ENCODE measurements around the gene THTPA.

THTPA gene

DNA sequence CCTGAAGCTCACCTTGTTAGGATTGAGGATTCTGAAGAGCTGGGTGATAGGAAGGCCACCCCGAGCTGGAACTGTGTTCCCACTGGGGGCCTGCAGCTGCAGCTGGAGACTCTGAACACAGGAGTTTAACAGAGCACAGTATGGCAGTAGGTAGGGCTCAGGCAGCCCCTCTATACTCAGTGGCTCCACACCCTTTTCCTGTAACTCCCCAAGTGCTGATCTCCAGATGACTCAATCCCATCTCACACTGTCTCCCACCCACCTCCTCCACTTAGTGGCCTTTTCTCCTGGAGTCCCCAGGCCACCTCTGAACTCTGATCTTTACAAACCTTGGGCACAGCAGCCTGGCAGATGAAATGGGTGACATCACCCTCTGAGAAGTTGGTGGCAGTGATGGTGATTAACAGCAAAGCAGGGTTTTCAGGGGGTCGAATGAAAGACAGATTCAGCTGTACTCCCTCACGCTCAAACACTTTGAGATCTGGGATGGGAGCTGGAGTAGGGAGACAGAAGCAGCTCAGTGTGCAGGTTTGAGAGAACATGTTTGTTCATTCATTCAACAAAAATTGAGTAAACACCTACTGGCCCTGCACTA is 4.0 kb downstream of the THTPA start:
- Mint-ChIP-seq H3K27me3 (no peaks in the 10 kb centered on the region), H3K4me3 (no peak overlapping the region), H3K27ac (ENCODE audit: low read depth) (no peak overlapping the region), H3K9me3 (no peaks in the 10 kb centered on the region), H3K4me1 (peaks cover 49% of the 10 kb centered on the region), H3K36me3 (ENCODE audit: insufficient read depth) (peaks cover 29% of the 10 kb centered on the region)
- DNase-seq (ENCODE audit: low spot score in 2 of 2) (no peak), ATAC-seq (replicated peaks; ENCODE audit: extremely low read depth, poor library complexity, severe bottlenecking) (no peak)

DNA sequence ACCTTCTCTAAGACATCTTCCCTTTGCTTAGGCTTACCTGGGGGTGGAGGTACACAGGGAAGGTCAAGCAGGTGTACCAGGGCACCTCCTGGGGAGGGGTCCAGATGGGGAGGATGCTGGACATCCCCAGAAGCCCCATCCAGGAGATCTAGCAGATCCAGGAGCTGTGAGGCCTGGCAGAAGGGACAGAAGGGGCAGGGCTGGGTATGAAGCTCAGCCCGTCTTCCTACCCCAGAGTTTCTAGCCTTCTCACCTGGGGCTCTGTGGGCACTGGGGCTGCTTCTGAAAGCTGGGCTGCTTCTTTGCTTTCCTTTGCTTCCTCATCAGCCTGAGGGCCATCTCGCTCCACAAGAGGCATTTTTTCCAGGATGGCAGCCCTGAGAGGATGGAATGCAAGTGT is 5.2 kb downstream of the THTPA start:
- Mint-ChIP-seq H3K4me3 (no peak overlapping the region), H3K36me3 (ENCODE audit: insufficient read depth) (peaks cover 23% of the 10 kb centered on the region)

DNA sequence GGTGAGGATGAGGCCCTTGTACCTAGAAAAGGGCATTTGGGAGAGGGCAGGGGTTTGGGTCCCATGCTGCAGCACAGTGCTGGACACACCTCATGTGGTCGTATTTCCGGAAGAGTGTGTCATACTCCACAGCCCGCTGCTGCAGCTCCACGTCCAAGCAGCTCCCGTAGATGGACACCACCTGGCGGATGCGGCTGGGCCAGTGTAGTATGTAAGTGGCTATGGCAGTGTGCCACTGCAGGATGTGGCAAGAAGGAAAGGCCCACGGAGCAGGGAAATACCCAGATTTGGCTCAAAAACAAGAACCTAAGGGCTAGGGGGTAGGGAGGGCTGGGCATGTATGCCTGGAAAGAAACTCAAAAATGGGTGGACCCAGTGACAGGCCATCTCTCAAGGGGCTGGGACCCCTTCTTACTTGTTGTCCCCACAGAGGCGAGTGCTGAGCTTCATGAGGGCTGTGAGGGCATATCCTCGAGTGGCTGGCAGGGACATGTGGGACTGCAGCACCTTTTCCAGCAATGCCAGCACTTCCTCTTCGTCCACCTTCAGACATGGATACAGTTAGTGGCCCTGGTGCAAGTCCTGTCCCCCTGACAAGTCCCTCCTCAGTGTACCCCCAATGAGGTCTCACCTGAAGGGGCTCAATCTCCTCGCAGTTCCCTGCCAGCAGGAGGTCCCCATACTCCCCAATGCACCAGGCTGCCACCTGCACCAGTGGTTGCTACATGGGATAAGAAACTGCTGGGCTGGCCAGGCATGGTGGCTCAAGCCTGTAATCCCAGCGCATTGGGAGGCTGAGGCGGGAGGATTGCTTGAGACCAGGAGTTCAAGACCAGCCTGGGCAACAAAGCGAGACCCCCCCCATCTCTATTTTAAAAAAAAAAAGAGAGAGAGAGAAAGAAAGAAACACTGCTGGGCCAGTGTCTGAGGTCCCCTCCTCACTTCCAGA is 6.1 kb downstream of the THTPA start:
- Mint-ChIP-seq H3K4me3 (no peak overlapping the region), H3K36me3 (ENCODE audit: insufficient read depth) (peaks cover 24% of the 10 kb centered on the region)

More for the DNA sequence above, 5.2 kb downstream of the THTPA start:
- ATAC-seq (replicated peaks; ENCODE audit: extremely low read depth, poor library complexity, severe bottlenecking): no peak
- no peak overlapping the region for H3K27ac Mint-ChIP-seq (ENCODE audit: low read depth)
- no peak for DNase-seq (ENCODE audit: low spot score in 2 of 2)
- no peaks in the 10 kb centered on the region for H3K9me3 Mint-ChIP-seq
- no peaks in the 10 kb centered on the region for H3K27me3 Mint-ChIP-seq
- peaks cover 40% of the 10 kb centered on the region for H3K4me1 Mint-ChIP-seq

DNA sequence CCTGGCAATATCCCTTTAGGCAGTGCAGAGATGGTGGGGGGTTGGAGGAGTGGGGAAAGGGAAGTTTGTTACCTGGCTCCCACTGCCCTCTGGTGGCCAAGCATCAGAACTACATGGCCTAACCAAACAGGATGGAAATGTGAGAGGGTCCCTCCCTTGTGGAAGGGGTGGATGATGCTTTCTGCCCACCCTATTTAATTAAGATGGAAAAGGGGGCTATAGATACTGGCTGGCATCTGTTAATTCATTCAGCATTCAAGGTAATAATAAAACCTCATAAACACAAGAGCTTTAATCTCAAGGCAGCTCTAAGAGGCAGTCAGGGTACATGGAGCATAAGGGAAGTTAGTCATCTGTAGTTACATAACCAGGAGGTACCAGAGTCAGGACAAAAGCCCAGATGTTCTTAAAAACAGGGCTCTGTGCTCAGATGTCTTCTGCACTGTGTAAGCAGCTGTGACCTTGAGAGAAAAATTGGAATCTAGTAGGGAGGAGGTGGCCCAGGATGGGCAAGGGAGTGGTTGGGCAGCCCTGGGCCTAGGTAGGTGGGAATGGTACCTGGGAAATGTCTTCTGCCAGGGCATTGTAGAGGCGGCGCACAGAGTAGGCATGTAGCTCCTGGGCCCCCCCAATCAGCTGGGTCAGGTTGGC is 6.9 kb downstream of the THTPA start:
- Mint-ChIP-seq H3K4me1 (peaks cover 38% of the 10 kb centered on the region), H3K4me3 (no peak overlapping the region), H3K9me3 (no peaks in the 10 kb centered on the region), H3K27ac (ENCODE audit: low read depth) (peak overlapping the region; percentile 41), H3K27me3 (no peaks in the 10 kb centered on the region), H3K36me3 (ENCODE audit: insufficient read depth) (peaks cover 26% of the 10 kb centered on the region)
- DNase-seq (ENCODE audit: low spot score in 2 of 2): peak; percentile 27 to 41
- ATAC-seq (replicated peaks; ENCODE audit: extremely low read depth, poor library complexity, severe bottlenecking): no peak

More for the DNA sequence above, 6.1 kb downstream of the THTPA start:
- no peaks in the 10 kb centered on the region for H3K27me3 Mint-ChIP-seq
- H3K27ac Mint-ChIP-seq (ENCODE audit: low read depth): peak overlapping the region; percentile 41
- no peaks in the 10 kb centered on the region for H3K9me3 Mint-ChIP-seq
- DNase-seq (ENCODE audit: low spot score in 2 of 2) (no peak), ATAC-seq (replicated peaks; ENCODE audit: extremely low read depth, poor library complexity, severe bottlenecking) (no peak)
- H3K4me1 Mint-ChIP-seq: peaks cover 38% of the 10 kb centered on the region

DNA sequence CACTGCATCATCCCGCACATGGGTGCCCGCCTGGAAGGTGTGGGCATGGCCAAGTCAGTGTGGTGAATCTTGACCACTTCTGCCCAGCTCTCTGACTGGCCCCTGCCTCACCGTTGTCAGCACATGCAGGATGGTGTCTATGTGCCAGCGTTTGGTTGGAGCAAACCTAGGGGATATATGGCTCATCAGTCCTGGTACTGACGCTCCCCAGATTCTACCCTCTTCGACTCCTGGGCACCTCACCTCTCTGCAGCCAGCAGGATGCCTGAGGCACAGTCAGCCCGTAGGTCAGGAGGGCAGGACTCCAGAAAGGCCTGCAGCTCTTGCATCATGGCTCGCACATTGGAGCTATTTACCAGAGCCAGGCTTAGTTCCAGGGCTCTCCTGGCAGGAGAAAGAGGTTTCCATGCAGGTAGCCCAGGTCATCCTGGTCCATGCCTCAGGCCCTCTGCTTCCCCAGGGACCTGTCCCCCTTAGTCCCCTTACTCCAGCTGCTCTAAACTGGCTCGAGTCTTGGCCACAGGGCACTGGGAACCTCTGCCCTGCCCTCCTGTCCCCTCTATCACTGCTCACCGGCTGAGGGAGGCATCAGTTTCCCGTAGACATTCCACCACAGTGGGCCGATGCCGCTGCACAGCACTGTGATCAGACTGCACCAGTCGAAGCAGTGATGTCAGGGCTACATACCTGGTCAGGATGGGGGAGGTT is 7.6 kb downstream of the THTPA start:
- no peak for DNase-seq (ENCODE audit: low spot score in 2 of 2)
- no peak for ATAC-seq (replicated peaks; ENCODE audit: extremely low read depth, poor library complexity, severe bottlenecking)
- Mint-ChIP-seq H3K9me3 (no peaks in the 10 kb centered on the region), H3K27ac (ENCODE audit: low read depth) (peak overlapping the region; percentile 41), H3K27me3 (no peaks in the 10 kb centered on the region), H3K4me1 (peaks cover 45% of the 10 kb centered on the region), H3K4me3 (no peak overlapping the region), H3K36me3 (ENCODE audit: insufficient read depth) (peaks cover 27% of the 10 kb centered on the region)

DNA sequence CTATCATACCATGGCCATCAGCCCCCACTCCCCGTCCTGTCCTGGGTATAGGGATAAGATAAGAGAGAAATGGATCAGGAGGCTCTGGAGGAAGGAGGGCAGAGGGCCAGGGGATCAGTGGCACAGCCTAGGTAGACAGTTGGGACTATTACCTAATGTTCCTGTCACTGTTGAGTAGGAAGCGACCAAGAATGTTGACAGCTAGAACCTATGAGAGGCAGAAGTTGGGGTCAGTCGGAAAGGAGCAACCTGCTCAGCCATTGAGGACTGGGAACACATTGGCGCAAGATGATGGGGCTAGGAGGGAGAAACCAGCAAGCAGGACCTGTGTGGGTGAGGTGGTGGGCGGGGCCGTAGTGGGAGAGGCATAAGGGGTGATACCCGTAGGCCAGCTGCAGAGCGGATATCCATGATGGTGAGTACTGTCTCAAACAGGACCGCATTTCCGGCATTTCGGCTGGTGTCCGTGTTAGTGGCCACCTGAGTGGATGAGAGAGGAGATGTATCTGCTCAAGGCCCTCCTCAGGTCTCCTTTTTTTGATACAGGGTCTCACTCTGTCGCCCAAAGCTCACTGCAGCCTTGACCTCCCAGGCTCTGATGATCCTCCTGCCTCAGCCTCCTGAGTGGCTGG is 8.2 kb downstream of the THTPA start:
- DNase-seq (ENCODE audit: low spot score in 2 of 2) (no peak), ATAC-seq (replicated peaks; ENCODE audit: extremely low read depth, poor library complexity, severe bottlenecking) (no peak)
- H3K27me3 Mint-ChIP-seq: no peaks in the 10 kb centered on the region
- H3K27ac Mint-ChIP-seq (ENCODE audit: low read depth): no peak overlapping the region
- peaks cover 28% of the 10 kb centered on the region for H3K36me3 Mint-ChIP-seq (ENCODE audit: insufficient read depth)
- peaks cover 46% of the 10 kb centered on the region for H3K4me1 Mint-ChIP-seq
- no peak overlapping the region for H3K4me3 Mint-ChIP-seq
- H3K9me3 Mint-ChIP-seq: no peaks in the 10 kb centered on the region

DNA sequence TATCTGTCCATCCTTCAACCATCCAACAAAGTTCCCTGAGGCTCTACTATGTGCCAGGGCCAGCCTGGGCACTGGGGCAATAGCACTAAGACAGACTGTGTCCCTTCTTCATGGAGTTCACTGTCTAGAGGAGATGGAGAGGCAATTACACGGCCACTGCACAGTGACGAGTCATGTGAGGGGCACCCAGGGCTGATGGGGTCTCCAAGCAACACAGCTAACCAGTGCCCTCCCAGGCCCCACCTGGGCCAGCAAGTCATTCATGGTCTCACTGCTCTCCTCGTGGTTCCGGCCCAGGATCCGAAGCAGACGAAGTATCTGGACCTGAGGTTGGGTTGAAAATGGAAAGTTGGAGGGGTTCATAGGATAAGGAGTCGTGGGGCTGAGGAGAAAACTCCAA is 8.8 kb downstream of the THTPA start:
- ATAC-seq (replicated peaks; ENCODE audit: extremely low read depth, poor library complexity, severe bottlenecking): no peak
- Mint-ChIP-seq H3K4me3 (no peak overlapping the region), H3K27me3 (no peaks in the 10 kb centered on the region), H3K27ac (ENCODE audit: low read depth) (peak overlapping the region; percentile 67), H3K4me1 (peaks cover 42% of the 10 kb centered on the region), H3K9me3 (no peaks in the 10 kb centered on the region), H3K36me3 (ENCODE audit: insufficient read depth) (peaks cover 28% of the 10 kb centered on the region)
- DNase-seq (ENCODE audit: low spot score in 2 of 2): no peak

DNA sequence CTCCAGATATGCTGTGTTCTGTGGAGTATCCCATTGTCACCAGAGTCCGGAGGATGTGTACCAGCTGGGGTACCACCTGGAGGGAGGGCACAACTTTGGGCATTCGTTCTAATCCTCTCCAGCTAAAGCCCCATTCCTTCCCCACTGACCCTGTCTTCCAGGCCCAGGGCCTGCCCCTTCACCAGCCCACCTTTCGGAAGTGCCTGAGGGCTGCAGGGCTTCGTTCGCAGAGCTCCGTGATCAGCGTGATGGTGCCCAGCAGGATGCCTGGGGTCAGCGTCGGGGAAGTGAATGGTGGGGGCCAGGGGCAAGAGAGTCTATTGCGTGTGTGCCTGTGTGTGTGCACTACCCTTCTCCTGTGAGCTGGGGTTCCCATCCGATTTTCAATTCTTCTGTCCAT is 9.6 kb downstream of the THTPA start:
- Mint-ChIP-seq H3K9me3 (no peaks in the 10 kb centered on the region), H3K36me3 (ENCODE audit: insufficient read depth) (peaks cover 25% of the 10 kb centered on the region), H3K4me1 (peaks cover 37% of the 10 kb centered on the region), H3K27me3 (no peaks in the 10 kb centered on the region), H3K4me3 (peak overlapping the region; percentile 18), H3K27ac (ENCODE audit: low read depth) (no peak overlapping the region)
- ATAC-seq (replicated peaks; ENCODE audit: extremely low read depth, poor library complexity, severe bottlenecking): no peak
- DNase-seq (ENCODE audit: low spot score in 2 of 2): no peak

DNA sequence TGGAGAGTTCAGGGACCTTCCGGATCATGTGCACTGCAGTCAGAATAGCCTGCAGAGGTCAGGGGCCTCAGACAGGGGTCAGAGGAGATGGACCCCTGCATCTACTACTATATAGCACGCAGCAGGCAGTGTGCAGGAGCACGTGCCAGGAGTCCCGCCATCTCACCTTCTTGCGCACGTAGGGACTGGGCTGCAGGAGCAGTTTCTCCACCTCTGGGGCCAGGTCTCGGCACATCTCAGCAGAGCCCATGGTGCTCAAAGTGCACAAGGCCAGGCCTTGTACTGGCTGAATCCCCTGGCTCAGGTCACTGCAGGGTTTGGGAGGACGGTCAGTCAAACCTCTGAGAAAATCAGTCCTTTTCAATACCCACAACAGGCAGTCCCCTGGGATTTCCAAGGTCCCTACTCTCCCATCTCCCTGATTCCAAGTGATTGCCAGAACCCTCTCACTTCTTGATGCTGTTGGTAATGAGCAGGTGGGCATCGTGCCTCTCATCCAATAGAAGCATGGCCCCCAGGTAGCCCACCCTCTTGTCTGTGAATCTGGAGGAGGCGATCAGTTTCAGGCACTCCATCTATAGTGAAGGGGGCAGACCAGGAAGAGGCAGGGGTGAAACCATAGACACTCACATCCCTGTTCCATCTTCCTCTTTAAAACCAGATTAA is 10.2 kb downstream of the THTPA start:
- DNase-seq (ENCODE audit: low spot score in 2 of 2) (no peak), ATAC-seq (replicated peaks; ENCODE audit: extremely low read depth, poor library complexity, severe bottlenecking) (no peak)
- Mint-ChIP-seq H3K36me3 (ENCODE audit: insufficient read depth) (peaks cover 21% of the 10 kb centered on the region), H3K9me3 (no peaks in the 10 kb centered on the region), H3K27me3 (no peaks in the 10 kb centered on the region), H3K4me3 (peak overlapping the region; percentile 98), H3K4me1 (peaks cover 37% of the 10 kb centered on the region), H3K27ac (ENCODE audit: low read depth) (peak overlapping the region; percentile 97)

DNA sequence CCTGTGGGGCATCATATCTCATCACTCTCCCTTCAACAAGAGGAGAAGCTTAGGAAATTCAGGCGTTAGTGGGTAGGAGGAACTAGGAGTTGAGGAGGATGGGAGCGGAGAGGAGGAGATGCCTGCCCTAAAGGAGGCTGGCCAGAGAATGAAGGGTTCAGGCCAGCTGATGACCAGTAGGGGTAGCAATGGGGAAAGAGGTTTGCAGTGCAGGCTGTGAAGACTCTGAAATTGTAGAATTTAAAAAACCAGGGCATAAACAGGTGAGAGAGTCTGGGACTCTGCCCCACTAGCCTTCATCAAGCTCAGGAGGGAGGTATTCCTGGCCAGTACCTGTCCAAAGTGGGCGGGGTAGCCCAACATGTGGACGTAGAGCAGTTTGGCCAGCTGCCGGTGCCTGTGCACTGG is 10.7 kb downstream of the THTPA start:
- H3K4me3 Mint-ChIP-seq: peak overlapping the region; percentile 98
- no peak for ATAC-seq (replicated peaks; ENCODE audit: extremely low read depth, poor library complexity, severe bottlenecking)
- peaks cover 33% of the 10 kb centered on the region for H3K4me1 Mint-ChIP-seq
- no peaks in the 10 kb centered on the region for H3K9me3 Mint-ChIP-seq
- peaks cover 17% of the 10 kb centered on the region for H3K36me3 Mint-ChIP-seq (ENCODE audit: insufficient read depth)
- peak overlapping the region; percentile 97 for H3K27ac Mint-ChIP-seq (ENCODE audit: low read depth)
- peaks cover 3% of the 10 kb centered on the region for H3K27me3 Mint-ChIP-seq
- no peak for DNase-seq (ENCODE audit: low spot score in 2 of 2)

DNA sequence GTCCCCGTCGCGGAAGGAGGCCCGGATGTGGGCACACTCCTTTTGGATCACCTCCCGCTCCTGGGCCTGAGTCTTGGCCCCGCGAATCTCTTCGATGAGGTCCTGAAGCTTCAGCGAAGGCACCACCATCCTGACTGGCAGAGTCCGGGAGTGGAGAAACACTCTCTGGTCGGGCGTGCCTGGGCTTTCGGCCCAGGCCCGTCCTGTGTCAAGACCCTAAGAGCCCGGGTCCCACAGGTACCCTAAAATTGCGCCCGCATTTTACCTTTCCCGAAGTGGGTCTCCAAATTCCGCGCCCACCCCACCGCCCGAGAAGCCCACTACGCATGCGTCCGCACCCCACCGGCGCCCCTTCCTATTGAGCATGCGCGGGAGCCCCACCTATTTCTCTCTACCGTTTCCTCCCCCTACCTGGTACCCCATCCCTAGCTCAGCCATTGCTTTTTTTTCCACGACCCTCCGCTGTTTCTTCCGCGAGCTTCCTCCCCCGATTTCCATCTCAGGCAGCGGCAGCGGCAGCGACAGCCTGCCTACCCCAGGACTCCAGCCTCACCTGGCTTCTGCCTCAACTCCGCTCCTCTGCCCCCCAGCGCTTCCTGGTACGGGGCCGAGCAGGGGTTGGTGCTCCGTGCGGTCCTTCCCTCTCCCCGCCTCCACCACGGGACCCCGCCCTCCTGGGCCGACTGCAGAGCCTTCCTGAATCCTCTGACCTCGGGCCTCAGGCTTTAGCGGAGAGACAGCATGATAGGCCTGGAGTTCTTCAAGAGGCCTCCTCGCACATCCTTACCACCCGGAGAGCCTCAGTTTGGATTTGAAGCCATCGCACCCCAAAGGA is 11.3 kb downstream of the THTPA start, which contains the start of gene AP1G2:
AP1G2 (minus strand) TSS at position 606 of the 835 bp plus-strand sequence; CDS start at position 129, 477 bp downstream.
- Mint-ChIP-seq H3K4me3 (peak within 1 kb of the TSS; percentile 98), H3K27ac (ENCODE audit: low read depth) (peak within 1 kb of the TSS; percentile 97), H3K27me3 (peaks cover 9% of the 10 kb centered on the region), H3K4me1 (peaks cover 31% of the 10 kb centered on the region), H3K36me3 (ENCODE audit: insufficient read depth) (peaks cover 16% of the 10 kb centered on the region), H3K9me3 (no peaks in the 10 kb centered on the region)
- ATAC-seq (replicated peaks; ENCODE audit: extremely low read depth, poor library complexity, severe bottlenecking): peak; percentile 95
- DNase-seq (ENCODE audit: low spot score in 2 of 2): peak; percentile 58 to 71

All from central memory CD8-positive, alpha-beta T cell (primary cell).